Inferior parietal cortex (tissue), 1 donor: ENCODE data around the gene CCDC197.

ENCODE experiments used
- DNase-seq: peaks from one replicate; pipeline ENCODE4 v3.0.0-alpha.2; 2016; ENCODE audit errors: extremely low spot score

CCDC197 gene

DNA sequence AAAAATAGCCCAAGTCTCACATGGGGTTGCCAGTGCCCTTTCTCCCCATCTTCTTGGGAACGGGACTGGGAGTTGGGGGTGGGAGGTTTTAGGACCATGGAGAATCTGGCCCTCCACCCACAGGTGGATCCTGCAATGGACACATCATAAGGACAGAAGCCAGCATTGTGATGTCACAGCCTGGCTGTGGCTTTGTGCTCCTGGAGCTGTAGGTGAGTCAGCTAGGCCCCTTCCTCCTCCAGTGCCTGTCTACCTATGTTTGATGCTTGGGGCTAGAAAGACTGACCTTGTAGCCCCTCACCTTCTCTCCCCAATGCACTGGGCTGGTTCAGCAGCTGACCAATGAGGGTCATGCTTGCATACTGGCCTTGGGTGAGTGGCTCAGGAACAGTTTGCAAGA is at the start of gene CCDC197:
Gene CCDC197, plus strand, starts transcription at position 220 of the 400 bp plus-strand sequence. CDS start 831 bp downstream, outside the sequence.
- no peak for DNase-seq

DNA sequence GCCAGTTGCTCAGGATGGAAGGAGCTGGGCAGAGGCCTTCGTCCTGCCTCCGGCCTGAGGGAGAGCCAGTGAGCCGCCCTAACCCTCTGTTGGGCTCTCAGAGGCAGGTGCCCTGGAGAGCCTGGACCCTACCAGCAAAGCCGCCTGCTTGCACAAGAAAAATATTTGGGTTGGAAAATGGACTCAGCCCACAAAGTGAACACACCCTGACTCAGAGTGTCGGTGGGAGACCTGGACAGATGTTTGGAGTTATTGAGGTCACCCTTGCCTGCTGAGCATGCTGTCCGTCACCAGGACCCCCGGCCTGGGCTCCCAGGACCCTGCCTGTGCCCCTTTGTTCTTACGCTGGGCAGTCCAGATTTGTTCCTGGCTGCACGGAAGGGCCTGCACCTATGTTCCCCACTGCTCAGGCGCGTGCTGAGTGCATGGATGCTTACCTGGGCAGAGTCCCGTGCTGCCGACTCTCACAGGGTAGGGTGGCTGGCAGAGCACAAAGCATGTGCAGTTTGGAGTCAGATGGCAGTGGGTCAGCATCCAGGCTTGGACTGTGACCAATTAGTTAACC is 47.5 kb upstream of the CCDC197 start:
- no peak for DNase-seq

DNA sequence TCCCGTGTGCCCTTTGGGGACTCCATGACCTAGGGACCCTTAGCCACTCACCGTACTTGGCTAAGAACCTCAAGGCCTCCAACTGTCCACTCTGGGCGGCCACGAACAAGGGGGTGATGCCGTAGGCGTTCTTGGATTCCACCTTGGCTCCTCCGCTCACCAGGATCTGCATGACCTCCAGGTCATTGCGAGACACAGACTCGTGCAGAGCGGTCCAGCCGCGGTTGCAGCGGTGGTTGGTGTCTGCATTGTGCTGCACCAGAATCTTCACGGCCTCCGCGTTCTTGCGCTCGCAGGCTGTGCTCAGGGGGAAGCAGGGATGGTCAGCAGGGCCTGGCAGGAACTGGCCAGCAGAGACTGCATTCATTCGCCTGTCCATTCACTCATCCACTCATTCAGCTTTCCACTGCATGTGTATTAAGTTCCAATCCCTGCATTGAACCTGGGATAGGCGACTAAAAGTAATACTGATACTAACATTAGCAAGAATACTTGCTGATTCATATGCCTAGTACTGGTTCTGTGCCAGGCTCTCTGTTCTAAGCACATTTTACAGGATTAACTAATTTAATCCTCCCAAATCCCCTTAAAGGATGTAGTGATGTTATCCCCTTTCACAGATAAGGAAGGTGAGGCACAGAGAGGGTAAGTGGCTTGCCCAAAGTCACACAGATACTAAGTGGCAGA is 46.0 kb upstream of the CCDC197 start:
- no peak for DNase-seq

DNA sequence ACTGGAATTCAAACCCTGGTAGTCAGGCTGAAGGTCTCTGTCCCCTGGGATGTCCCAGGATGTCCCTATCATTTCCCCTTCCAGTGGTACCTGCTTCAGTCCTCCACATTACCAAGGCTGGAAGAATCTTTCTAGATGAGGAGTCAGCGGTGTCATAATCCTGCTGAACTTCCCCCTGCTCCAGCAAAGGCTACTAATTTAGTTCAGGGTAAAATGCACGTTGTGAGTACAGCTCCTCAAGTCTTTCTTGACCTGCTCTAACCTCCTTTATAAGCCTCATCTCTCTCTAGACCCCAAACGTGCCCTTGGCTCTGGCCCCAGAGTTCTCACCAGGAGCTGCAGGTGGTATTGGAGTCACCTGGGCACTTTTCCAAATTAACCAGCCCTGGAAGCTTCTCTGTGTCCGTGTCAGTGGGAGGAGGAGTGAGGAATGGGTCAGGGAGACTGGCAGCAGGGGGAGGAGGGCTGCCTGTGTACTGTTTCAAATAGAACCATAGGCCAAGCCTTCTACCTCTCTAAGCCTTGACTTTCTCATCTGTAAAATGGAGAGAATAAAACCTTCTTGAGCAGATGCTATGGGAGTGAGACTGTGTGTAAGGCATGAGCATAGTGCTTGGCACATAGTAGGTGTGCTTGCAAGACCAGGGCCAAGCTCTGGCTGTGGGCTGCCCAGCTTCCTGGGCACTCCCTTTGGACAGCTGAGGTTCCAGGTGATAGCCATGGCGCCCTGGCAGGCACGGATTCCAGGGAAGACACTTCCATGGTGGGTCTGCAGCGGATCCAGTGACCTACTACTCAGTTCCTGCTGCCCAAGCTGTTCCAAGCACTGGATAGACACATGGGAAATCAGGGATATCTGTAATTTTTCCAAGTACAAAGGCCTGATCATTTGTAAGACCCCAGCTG is 45.2 kb upstream of the CCDC197 start:
- no peak for DNase-seq

DNA sequence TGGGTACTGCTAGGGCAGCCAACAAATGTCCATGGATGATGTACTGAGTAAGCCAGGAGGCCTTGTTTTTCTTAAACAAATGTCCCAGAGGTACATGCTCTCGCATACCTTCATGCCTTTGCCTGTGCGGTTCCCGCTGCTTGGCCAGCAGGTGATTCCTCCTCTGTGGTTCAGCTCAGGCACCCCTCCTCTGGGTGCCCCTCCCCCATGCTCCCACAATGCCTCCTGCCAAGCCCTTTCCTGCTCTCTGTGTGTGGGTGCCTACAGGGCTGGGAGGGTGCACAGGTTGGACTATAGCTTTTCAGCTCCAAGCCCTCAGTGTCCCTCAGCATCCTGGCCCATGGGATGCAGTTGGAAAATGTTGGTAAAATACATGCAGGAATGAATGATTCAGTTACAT is 44.3 kb upstream of the CCDC197 start:
- DNase-seq, result no peak

DNA sequence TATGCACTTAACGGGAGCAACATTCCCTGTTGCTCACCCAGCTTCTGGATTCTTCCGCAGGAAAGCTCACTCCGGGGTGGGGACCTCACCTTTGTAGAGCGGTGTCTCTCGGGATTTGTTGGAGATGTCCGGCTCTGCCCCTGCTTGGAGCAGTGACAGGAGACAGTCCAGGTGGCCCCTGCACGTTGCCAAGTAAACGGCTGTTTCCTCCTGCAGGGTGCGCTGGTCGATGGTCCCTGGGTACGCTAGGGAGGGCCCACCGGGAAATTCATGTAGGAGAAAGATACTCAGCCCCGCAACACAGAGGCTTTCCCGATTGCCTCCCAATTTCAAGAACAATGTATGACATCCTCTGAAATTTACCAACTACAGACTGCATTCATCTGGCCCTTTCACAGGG is 43.8 kb upstream of the CCDC197 start:
- DNase-seq, result no peak

DNA sequence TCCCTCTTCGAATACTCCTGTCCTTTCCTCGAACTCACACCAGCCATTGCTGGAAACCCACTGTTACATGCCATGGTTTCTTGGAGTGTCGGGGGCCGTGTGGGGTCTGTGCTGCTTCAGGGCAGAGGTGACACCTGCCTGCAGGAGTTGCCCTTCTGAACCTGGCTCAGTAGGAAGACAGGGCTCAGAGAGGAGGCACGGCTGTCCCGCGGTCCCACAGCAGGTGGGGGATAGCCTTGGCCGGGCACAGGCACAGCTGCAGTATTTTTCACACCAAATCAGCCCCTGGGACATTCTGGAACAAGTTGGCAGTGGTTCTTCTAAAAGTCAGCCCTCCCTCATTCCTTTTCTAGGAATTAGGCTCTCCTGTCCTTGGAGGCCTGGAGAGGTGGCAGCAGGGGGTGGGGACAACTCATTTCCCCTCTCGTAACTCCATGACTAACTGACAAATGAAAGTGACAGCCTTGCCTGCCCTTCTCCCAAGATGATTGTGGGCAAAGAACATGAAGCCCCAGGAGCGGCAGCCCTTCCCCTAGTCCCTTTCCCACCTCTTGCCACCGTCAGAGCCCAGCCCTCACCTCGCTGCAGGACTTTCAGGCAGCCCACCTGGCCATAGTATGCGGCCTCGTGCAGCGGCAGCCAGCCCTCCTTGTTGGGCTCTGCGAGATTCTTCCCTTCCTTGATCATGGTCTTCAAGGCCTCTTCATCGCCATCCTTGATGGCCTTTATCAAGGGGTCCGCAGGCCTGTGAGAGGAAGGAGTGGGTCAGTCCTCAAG is 43.2 kb upstream of the CCDC197 start:
- DNase-seq, result no peak

DNA sequence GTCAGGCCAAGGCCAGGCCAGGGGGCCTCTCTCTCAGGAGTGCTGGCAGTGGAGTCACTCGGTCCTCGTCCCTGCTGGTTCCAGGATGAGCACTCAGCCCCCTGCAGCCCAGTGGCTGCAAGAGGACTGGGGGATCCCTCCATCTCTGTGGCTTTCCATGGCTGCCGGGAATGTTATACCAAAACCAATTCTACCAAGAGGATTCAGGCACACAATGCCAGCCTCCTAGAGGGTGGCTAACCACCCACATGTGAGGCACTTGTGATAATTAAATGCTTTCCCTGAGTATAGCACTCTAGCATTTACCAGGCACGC is 42.6 kb upstream of the CCDC197 start:
- DNase-seq, result no peak

DNA sequence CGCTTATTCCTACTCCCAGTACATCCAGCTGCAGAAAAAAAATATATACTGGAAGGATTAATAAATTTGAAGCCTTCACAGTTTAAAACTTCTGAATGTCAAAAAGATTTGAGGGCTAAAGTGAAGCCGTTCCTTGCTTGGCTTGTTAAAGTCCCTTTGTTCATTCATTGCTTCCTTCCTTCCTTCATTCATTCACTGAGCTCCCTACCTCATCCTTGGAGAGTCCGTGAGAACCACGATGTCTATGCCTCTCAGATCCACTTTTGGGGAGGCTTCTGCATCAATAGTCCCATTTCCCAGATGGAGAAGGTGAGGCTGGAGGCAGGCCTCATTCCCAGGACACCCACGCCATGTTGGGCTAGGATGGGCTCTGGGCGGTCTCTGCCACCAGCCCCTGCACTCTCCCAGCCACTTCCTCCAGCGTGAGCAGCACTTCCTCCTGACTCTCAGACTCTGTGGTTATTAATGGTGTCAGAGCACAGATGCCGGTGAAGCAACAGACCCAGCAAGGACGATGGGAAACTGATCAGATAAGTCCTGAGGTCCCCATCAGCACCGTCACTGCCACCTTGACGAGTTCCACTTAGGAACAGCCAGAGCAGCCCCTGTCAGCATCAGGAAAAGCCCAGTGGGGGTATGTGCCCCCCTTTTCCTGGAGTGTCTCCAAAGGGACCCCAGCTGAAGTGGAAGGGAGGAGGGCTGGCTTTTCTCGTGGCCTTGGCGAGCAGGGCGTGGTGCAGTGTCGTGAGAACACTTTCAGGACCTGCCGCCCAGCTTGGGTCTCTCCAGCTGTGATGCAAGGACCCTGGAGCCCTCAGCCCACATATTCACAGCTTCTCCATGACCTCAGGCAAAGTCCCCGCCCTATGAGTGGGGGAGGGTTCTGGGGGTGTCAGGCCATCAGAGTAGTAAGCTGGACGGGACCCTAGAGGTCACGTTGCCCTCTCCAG is 41.9 kb upstream of the CCDC197 start:
- no peak for DNase-seq

DNA sequence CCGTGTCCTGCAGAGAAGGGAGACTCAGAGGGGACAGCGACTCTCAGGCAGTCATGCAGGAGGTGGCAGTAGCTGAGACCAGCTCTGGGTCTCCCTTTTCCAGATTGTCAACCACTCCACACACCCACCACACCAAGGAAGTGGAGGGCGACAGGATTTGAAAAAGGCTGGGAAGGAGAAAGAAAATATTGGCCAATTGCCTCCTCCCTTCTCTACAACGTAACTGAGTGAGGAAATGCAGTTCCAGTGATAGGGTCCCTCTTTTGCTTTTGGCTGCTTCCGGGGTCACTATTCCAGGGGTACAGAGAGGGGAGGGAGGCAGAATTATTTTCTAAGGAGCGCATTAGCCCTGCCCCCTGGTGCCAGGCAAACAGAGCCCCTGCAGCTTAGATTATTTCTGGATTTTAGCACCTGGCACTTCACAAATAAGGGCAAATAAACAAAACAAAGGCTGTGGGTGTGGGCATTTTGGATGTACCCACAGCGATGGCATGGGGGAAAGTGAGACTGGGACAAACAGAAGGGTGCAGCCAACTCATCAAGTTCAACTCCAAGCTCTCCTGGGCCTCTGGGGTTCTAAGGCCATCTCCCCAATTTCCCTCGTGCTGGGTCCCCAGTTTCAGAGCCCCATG is 41.1 kb upstream of the CCDC197 start:
- DNase-seq, result no peak

DNA sequence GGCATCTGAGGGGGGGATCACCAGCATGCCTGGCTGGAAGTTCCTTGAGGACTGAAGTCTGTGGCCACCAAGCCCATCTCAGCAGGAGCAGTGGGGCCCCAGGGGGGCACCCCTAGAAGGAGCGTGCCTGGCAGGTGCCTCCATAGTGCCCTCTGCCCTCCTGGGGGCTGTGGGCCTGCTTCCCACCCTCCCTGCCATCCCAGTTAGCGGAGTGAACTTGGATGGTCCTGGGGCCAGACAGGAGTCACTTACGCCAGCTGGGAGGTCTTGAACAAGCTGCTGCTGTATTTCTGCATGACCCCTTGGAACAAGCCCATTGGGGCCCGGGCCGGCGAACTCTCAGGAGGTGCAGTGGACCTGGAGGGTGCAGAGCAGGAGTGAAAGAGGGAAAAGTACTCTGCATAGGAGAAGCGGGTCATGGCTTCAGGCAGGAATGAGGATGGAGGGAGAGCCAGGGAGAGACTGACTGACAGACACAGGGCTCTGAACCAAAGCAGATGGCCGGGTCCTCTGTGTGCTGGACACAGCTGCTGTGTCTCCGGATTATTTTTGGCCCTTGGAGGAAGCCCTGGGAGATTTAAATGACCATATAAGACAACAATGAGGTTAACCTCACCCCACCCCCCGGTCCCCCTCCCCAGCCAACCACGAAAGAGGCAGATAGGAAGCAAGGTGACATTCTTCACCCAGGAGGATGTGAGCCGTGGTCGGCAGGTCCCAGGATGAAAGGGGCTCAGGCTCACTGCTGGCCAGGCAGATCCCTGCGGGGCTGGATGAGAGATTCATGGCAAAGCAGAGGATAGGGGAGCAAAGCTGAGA is 40.4 kb upstream of the CCDC197 start:
- no peak for DNase-seq

DNA sequence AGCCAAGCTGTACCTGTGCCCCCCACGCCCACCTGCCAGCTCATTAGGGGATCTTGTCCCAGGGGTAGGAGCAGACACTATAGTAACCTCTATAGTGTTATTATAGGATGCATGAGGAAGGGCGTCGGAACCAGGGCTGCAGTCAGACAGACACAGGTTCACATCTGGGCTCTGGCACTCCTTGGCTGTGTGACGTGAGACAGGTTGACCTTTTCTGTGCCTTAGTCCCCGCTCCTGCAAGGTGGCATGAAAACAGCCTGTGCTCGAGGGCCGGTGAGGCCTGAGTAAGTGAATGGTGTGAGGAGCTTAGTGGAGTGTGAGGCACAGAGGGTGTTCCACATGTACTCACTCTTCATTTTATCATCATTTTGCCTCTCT is 39.8 kb upstream of the CCDC197 start:
- no peak for DNase-seq

DNA sequence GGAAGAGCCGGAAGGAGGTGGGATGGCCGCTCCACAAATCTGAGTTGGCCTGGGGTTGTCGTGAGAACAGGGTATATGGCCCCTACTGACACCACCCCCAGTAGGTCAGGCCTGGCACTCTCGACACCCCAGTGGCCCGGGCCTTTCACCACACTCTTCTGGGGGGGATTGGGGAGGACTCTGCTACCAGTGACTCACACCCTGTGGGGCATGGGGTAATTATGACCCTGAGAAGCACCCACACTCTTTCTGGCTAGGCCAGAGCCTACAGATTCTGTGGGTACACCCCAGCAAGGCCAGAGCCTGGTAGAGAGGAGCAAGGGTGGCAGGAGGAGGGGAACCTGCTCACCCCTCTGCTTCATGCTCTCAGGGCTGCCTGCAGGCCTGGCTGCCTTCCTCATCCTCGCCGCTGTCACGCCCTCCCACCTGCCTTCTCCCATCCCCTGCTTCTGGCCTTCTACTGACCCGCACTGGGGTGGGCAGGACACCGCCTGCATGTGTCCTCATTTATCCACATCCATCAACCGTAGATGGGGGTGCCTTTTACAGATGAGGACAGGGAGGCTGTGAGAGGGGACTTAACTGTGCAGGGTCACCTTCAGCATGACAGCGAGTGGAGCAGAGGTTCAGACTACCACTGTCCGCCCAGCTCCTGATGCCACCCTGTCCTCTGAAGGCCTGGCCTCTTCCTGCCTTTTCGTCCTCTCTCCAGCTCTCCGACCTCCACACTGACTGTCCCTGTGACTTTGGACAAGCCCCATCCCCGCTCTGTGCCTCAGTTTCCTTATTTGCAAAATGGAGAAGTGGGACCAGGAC is 39.1 kb upstream of the CCDC197 start:
- no peak for DNase-seq

DNA sequence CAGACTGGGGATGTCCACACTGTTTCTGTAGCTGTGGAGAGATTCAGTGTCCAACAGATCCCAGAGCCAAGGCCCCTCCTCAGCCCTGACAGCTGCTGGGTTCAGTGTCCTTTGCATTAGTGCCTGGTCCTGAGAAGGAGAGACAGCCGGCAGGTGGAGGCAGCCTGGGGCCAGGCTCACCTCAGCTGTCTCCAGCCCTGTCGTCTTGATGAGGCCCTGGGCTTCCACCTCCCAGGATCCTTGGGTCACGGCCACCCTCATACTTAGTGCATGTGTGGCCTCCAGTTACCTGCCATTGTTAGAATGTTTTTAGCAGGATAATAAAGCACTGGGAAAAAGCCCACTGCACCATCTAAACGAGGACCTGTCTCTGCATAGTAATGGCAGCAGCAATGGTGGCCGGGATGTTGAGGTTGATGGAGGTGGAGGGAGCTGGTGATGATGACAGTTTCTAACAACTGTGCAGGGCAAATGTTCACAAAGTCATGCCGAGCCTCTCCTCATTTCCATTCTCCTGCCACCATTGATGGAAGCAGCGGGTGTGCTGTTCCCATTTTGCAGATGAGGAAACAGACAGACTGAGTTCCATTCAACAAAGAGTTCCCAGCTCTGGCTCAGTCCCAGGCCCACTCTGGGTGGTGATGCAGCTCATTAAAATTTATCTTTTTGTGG is 38.4 kb upstream of the CCDC197 start:
- no peak for DNase-seq

DNA sequence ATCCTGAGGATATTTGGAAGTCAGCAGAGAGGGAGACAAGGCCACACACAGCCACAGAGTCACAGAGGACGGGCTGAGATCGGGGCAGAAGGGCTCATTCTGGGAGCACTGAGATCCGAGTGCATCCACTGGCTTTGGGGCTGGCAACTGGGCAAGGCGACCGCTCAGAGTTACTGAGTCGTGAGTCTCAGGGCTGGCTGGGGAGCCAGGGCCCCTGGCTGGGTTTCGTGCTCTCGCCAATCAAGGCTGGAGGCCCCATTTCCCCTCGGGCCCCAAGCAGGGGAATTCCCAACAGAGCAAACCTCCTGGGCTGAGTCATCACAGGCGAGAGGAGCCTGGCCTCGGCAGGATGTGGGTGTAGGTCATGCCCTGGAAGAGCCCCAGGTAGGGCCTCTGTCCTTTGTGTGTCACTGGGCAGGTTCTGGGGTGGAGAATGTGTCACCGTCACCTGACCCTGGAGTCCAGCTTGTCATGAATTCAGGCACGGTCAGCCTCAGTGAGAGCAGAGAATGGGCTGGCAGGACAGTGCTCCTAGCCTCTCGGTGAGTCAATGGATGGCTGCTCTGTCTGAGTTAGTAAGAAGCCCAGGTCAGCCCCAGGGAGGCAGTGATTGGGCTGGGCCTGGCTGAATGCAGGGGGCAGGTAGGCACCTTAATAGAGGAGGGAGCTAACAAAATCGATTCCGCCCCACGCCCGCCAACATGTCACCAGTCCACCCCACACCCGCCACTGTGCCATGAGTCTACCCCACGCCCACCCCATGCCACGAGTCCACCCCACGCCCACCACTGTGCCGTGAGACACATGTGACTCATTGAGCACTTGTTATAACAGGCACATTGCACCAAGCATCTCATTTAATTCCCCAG is 37.6 kb upstream of the CCDC197 start:
- DNase-seq, result no peak

DNA sequence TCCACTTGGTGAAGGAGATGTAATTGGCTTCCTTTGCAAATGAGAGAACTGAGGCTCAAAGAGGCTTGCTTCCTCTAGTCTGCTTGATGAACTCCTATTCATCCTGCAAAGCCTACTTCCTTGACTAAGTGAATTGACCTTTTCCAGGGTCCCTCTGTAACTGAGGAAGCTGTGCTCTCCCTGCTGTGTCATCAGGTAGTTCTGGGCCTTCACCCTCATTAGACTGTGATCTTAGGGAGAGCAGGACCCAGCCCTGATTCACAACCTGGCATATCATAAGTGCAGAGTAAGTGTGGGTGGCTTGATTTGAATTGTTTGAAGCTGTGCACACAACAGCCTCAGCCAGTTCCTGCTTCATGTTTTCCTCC is 37.0 kb upstream of the CCDC197 start:
- DNase-seq, result no peak

DNA sequence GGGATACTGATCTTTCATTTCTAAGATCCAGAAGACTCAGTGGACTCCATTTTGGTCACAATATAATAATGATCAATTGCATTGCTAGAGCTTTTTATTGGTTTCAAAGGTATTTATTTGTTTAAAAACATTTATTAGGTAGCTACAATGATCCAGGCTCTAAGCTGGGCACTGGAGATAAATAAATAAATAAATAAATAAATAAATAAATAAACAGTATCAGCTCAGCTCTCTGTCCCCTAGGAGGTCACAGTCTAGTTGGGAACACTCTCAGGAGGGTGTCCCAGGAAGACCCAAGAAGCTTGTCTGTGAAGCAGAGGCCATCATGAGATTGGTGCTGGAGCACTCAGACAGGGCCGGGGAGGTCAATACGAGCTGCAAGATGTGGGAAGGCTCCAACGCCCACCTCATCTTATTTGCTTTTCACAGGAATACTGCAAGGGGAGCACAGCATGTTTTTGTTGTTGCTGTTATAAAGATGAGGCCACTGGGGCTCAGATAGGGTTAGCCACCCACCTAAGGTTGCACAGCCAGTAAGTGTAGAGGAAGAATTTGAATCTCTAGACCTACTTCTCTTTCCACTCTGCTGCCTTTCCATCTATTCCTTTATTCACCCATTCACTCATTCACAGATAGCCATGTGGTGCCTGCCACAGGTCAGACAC is 36.2 kb upstream of the CCDC197 start:
- no peak for DNase-seq
